H1 (cell line): ENCODE data around the gene PNMA1. TPM values are rescaled to one million over a fixed set of nuclear protein-coding genes. Genes with fewer than 3 reads are reported as not detected.

Experiments
- BACH1 ChIP-seq: IDR thresholded peaks from 2 replicates; pipeline ENCODE4 v1.6.1; 2012; ENCODE audit warnings: low read length, improper control_type of control experiment
- BRCA1 ChIP-seq: IDR thresholded peaks from 2 replicates; pipeline ENCODE4 v1.6.1; 2012; ENCODE audit warnings: low read depth, low read length, improper control_type of control experiment
- CBX5 ChIP-seq: fragments of 300-800, 300-1000 bp; sonication (generic); IDR thresholded peaks from 2 replicates; pipeline ENCODE4 v1.7.1; 2016; ENCODE audit warnings: antibody characterized with exemption, low read length, low read depth
- CEBPB ChIP-seq: IDR thresholded peaks from 2 replicates; pipeline ENCODE4 v1.6.1; 2012; ENCODE audit warnings: low read depth, low read length
- HDAC2 ChIP-seq, 2 experiments: fragments of 300-600 bp in 1 of 2; sonication (generic) in 1 of 2; IDR thresholded peaks; 2 replicates each; pipeline ENCODE4 v1.6.1; 2011 to 2012; ENCODE audit warnings: low read depth in 2 of 2, low read length in 2 of 2, mild to moderate bottlenecking in 2 of 2, moderate library complexity in 2 of 2, borderline replicate concordance in 1 of 2, inconsistent platforms in 1 of 2
- KDM1A ChIP-seq: fragments of 200-600, 300-600 bp; sonication (generic); IDR thresholded peaks from 2 replicates; pipeline ENCODE4 v1.7.1; 2016; ENCODE audit warnings: mild to moderate bottlenecking, low read length, borderline replicate concordance
- KDM4A ChIP-seq: IDR thresholded peaks from one replicate; pipeline ENCODE4 v1.7.1; 2012; ENCODE audit warnings: low read depth, mild to moderate bottlenecking, moderate library complexity, low read length, inconsistent platforms; ENCODE audit not compliant: severe bottlenecking
- MAX ChIP-seq: IDR thresholded peaks from 2 replicates; pipeline ENCODE4 v1.6.1; 2012; ENCODE audit warnings: inconsistent platforms
- POLR2A ChIP-seq, 2 experiments: IDR thresholded peaks; 1 replicate in 1 of 2; 2 replicates in 1 of 2; pipeline ENCODE4 v1.6.1; 2011; ENCODE audit warnings: low read depth in 2 of 2, low read length in 2 of 2, mild to moderate bottlenecking in 2 of 2; ENCODE audit errors: control extremely low read depth in 1 of 2
- POLR2AphosphoS5 ChIP-seq: IDR thresholded peaks from 2 replicates; pipeline ENCODE4 v1.6.1; 2011; ENCODE audit warnings: low read depth, low read length
- POU5F1 ChIP-seq: IDR thresholded peaks from 2 replicates; pipeline ENCODE4 v1.6.1; 2011; ENCODE audit warnings: low read depth, mild to moderate bottlenecking, low read length, moderate library complexity
- RFX5 ChIP-seq: IDR thresholded peaks from 2 replicates; pipeline ENCODE4 v1.6.1; 2011; ENCODE audit warnings: low read depth, low read length, improper control_type of control experiment, borderline replicate concordance
- RNF2 ChIP-seq: fragments of 200-900, 300-1000 bp; sonication (generic); IDR thresholded peaks from 2 replicates; pipeline ENCODE4 v1.7.1; 2016; ENCODE audit warnings: borderline replicate concordance, low read depth, mild to moderate bottlenecking, antibody characterized with exemption, low read length; ENCODE audit not compliant: poor library complexity, severe bottlenecking; ENCODE audit errors: missing control alignments
- SAP30 ChIP-seq: fragments of 300-600 bp; sonication (generic); IDR thresholded peaks from 2 replicates; pipeline ENCODE4 v1.7.1; 2012; ENCODE audit warnings: low read length, moderate library complexity, mild to moderate bottlenecking, inconsistent platforms; ENCODE audit not compliant: insufficient read depth, insufficient replicate concordance
- TAF1 ChIP-seq: IDR thresholded peaks from 2 replicates; pipeline ENCODE4 v1.6.1; 2011; ENCODE audit warnings: mild to moderate bottlenecking, low read depth, low read length
- polyA plus RNA-seq, 7 experiments: library from polyadenylated mRNA; depleted of rRNA in 3 of 7; stranded (reverse) in 5 of 7; unstranded in 2 of 7; fragments of >200 nt in 5 of 7; fragments of 200-250 nt in 2 of 7; gene quantifications; 1 replicate in 5 of 7; 2 replicates in 1 of 7; 4 replicates in 1 of 7; pipeline versions ENCODE4 v1.2.1 to v1.2.3, GENCODE V29; 2011 to 2013; ENCODE audit warnings: missing spikeins in 2 of 7, mixed read lengths in 2 of 7
- total RNA-seq: library from RNA; stranded (reverse); fragmentation: NEBNext Ultra II Directional; extraction: Animal tissue kit (Norgen Biotek cat#: 25700); gene quantifications from 2 replicates; pipeline ENCODE4 v1.2.1, GENCODE V29; 2021

Gene PNMA1
- total and polyA plus RNA-seq, 2 of the 8 experiments (the other 6 are each of a cell fraction or from before 2014, with no cell fraction given): 15.8 to 52.7 TPM

- TF ChIP-seq RNF2 (no peak), TAF1 (peak; percentile 32; the same call in 1 of the 2 replicates), BRCA1 (no peak), POLR2AphosphoS5 (no peak), POU5F1 (no peak), MAX (no peak), CBX5 (no peak), RFX5 (peak; percentile 86), BACH1 (no peak), CEBPB (no peak), KDM4A (peak; percentile 33), KDM1A (no peak), POLR2A (IDR thresholded peaks at IDR 0.05; ENCODE audit: control extremely low read depth in 1 of 2, low read depth in 2 of 2, low read length in 2 of 2) (peak in 1 of 2 experiments; percentile 27; a peak in 1 of 3 replicates), SAP30 (no peak), HDAC2 (IDR thresholded peaks at IDR 0.05; ENCODE audit: borderline replicate concordance in 1 of 2, low read depth in 2 of 2, low read length in 2 of 2) (peak in 1 of 2 experiments; percentile 64; a peak in 1 of 4 replicates)
- TF ChIP-seq, all 59 proteins: peak for 10
Measured at GRCh38 chr14:73718418-73719251, 4.5 kb upstream of the PNMA1 start (continued).
